Putamen (tissue), 1 donor: ENCODE results near the gene CEACAM6.
"Not testable (repeated sequence)": the region's sequence is repeated elsewhere in the genome, so short reads cannot be mapped to it uniquely, and the experiment has no call there.

Experiments
- DNase-seq: peaks from one replicate; pipeline ENCODE4 v3.0.0-alpha.2; 2016; ENCODE audit warnings: low spot score

CEACAM6 gene

GRCh38 chr19:41755328-41755913 is at the start of gene CEACAM6:
Gene CEACAM6, plus strand, starts transcription at chr19:41755530. Its CDS starts 109 bp downstream, at chr19:41755639.
- DNase-seq, result no peak

- DNase-seq, result no peak
Observed at GRCh38 chr19:41706741-41707501, 48.4 kb upstream of the CEACAM6 start.

GRCh38 chr19:41707502-41707812 is 47.9 kb upstream of the CEACAM6 start:
- DNase-seq, result no peak

GRCh38 chr19:41707871-41708371 is 47.4 kb upstream of the CEACAM6 start:
- DNase-seq, result no peak

GRCh38 chr19:41708481-41708880 is 46.8 kb upstream of the CEACAM6 start, which contains the start of gene CEACAM5:
Gene CEACAM5, plus strand, starts transcription at chr19:41708626. Its CDS starts 106 bp downstream, at chr19:41708732.
- DNase-seq, result no peak

- not testable (repeated sequence) for DNase-seq
Observed at GRCh38 chr19:41709516-41709915, 45.8 kb upstream of the CEACAM6 start.

- DNase-seq, result no peak
Observed at GRCh38 chr19:41709951-41710645, 45.2 kb upstream of the CEACAM6 start.

GRCh38 chr19:41711376-41712261 is 43.7 kb upstream of the CEACAM6 start:
- DNase-seq, result no peak

- no peak for DNase-seq
Observed at GRCh38 chr19:41714598-41714997, 40.7 kb upstream of the CEACAM6 start.

- DNase-seq, result no peak
Observed at GRCh38 chr19:41718761-41719160, 36.6 kb upstream of the CEACAM6 start.

GRCh38 chr19:41720103-41720502 is 35.2 kb upstream of the CEACAM6 start:
- no peak for DNase-seq

- DNase-seq, result no peak
Observed at GRCh38 chr19:41726493-41726892, 28.8 kb upstream of the CEACAM6 start.

GRCh38 chr19:41734156-41734555 is 21.2 kb upstream of the CEACAM6 start:
- DNase-seq, result no peak

- DNase-seq, result no peak
Observed at GRCh38 chr19:41734585-41734984, 20.7 kb upstream of the CEACAM6 start.

GRCh38 chr19:41735071-41735600 is 20.2 kb upstream of the CEACAM6 start:
- no peak for DNase-seq

- no peak for DNase-seq
Observed at GRCh38 chr19:41739361-41739760, 16.0 kb upstream of the CEACAM6 start.

- DNase-seq, result no peak
Observed at GRCh38 chr19:41740415-41741243, 14.7 kb upstream of the CEACAM6 start.

- no peak for DNase-seq
Observed at GRCh38 chr19:41741244-41741554, 14.1 kb upstream of the CEACAM6 start.

- DNase-seq, result no peak
Observed at GRCh38 chr19:41744850-41745249, 10.5 kb upstream of the CEACAM6 start.

GRCh38 chr19:41745756-41746155 is 9.6 kb upstream of the CEACAM6 start:
- DNase-seq, result no peak
